ENCODE results near the gene FBXL2.
"Not testable (repeated sequence)": the region's sequence is repeated elsewhere in the genome, so short reads cannot be mapped to it uniquely, and the experiment has no call there.

FBXL2 gene

DNA sequence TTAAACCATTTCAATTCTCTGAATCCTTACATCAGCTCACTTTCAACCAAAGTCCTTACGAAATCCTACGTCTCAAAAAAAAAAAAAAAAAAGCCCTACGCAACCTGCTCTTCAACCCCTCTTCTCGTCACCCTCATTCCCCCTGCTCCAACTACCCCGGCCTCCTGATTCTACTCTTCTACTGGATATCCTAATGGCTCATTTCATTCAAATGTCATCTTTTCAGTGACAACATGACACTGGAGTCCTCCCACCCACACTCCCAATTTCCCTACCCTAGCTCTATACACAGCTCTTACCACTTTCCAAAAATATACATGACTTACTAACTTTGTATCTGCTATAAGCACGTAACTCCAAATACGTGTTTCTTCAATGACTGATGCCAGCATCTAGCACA is 151.5 kb downstream of the FBXL2 start:
- no peak for DNase-seq (ENCODE audit: low read depth in 2 of 2)

DNA sequence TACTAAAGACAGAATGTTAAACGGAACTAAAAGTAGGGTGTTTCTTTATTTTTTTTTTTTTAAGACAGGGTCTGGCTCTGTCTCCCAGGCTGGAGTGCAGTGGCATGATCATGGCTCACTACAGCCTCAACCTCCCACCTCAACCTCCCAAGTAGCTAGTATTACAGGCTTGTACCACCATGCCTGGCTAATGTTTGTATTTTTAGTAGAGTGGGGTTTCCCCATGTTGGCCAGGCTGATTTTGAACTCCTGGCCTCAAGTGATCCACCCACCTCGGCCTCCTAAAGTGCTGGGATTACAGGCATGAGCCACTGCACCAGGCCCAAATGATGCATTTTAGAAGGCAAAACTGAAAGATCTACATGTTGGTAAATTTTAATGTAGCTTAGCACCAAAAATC is 152.1 kb downstream of the FBXL2 start:
- not testable (repeated sequence) for DNase-seq (ENCODE audit: low read depth in 2 of 2)

DNA sequence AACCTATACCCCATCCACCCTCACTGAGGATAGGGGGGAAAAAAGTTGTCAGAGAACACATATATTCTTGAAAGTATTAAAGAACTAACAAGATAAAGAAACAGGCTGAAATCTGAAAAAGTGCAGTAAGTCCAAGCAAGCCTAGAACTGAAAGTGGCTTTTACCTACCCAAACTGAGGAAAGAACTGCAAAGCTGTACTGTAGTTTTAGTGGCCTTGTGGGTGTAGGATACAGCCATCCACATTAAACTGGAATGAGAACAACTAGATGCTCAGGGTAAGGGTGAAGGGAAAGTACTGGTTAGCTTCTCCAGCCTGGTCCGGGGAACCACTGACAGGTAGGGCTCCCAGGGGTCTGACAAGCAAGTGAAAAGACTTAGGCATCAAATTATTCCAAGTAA is 152.8 kb downstream of the FBXL2 start:
- no peak for DNase-seq (ENCODE audit: low read depth in 2 of 2)

DNA sequence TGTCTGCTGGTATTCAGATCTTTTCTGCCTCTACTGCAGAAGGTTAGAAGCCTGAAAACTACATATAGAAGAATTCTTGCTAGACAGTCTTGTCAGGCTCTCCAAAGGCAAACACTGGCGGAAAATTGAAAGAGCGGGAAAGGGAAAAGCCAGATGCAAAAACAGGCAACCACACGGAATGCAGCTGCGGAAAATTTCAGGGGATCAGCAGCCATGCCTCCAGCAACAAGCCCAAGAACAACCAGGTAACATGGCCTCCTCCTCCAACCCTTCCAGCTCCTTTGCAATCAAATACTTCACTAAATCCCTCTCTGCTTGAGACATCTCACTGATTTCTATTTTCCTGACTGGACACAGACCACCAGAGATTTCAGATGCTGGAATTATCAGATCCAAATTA is 153.3 kb downstream of the FBXL2 start:
- DNase-seq (ENCODE audit: low read depth in 2 of 2) = no peak

DNA sequence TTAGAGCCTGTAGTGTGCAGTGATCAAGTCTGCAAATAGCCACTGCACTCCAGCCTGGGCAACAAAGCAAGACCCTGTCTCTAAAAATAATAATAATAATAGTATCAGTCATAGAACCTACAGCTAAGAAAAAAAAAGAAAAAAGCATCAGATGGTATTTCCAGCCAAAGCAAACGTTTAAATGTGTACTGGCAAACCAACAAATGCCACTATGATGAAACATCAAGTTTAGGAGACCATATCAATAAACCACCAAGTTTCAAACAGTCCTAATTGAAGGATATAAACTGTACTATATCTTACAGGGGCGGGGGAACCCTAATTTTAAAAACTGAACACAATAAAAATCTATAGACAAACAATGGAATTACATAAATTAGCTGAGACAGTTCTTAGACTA is 156.6 kb downstream of the FBXL2 start:
- no peak for DNase-seq (ENCODE audit: low read depth in 2 of 2)
